HL-60 (cell line): ENCODE measurements around the gene BMP6.

ENCODE experiments used
- CTCF ChIP-seq: IDR thresholded peaks from one replicate; pipeline ENCODE4 v1.5.1; 2011; ENCODE audit warnings: low read length, control low read depth, inconsistent platforms; ENCODE audit not compliant: insufficient read depth
- GABPA ChIP-seq: IDR thresholded peaks from 2 replicates; pipeline ENCODE4 v1.6.1; 2012; ENCODE audit warnings: low read depth
- POLR2AphosphoS5 ChIP-seq: IDR thresholded peaks from 2 replicates; pipeline ENCODE4 v1.6.1; 2012; ENCODE audit warnings: low read depth
- SPI1 ChIP-seq: IDR thresholded peaks from 2 replicates; pipeline ENCODE4 v1.6.1; 2012; ENCODE audit warnings: low read depth, mild to moderate bottlenecking, borderline replicate concordance
- TF ChIP-seq, protein P1 (sequence below): IDR thresholded peaks from 2 replicates; pipeline ENCODE4 v1.6.1; 2012; ENCODE audit warnings: low read depth; ENCODE audit not compliant: insufficient replicate concordance

DNA sequence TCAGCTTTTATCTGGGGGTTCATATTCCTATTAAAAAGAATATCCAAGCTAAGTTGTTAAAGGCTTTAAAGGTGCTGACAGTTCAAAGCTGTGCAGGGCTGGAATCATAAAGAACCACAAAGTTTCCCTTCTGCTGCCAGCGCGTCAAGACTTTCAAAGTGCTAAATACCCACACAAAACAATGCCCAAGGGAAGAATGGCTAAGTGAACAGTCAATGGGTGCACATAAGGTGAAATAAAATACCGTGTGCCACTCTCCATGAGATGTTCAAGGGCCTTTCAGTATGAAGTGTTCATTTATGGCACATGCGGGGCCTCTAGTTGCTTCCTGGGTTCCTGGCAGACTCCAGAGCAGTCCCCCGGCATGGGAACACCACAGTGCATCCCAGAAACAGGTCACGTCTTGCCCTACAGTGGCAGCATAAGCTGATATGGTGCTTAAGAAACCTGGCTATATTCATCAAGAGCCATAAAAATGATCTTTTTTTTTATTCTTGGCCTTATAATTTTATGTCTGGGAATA, 170.6 kb downstream of the BMP6 start:
- TF ChIP-seq CTCF (no peak), POLR2AphosphoS5 (no peak), GABPA (no peak), SPI1 (no peak)
- TF ChIP-seq, protein P1, sequence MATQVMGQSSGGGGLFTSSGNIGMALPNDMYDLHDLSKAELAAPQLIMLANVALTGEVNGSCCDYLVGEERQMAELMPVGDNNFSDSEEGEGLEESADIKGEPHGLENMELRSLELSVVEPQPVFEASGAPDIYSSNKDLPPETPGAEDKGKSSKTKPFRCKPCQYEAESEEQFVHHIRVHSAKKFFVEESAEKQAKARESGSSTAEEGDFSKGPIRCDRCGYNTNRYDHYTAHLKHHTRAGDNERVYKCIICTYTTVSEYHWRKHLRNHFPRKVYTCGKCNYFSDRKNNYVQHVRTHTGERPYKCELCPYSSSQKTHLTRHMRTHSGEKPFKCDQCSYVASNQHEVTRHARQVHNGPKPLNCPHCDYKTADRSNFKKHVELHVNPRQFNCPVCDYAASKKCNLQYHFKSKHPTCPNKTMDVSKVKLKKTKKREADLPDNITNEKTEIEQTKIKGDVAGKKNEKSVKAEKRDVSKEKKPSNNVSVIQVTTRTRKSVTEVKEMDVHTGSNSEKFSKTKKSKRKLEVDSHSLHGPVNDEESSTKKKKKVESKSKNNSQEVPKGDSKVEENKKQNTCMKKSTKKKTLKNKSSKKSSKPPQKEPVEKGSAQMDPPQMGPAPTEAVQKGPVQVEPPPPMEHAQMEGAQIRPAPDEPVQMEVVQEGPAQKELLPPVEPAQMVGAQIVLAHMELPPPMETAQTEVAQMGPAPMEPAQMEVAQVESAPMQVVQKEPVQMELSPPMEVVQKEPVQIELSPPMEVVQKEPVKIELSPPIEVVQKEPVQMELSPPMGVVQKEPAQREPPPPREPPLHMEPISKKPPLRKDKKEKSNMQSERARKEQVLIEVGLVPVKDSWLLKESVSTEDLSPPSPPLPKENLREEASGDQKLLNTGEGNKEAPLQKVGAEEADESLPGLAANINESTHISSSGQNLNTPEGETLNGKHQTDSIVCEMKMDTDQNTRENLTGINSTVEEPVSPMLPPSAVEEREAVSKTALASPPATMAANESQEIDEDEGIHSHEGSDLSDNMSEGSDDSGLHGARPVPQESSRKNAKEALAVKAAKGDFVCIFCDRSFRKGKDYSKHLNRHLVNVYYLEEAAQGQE = no peak
